CD4-positive, alpha-beta T cell treated with Interleukin-15 for 4 hours (primary cell): ENCODE measurements around the gene MOB3A.
"Not testable (repeated sequence)": the region's sequence is repeated elsewhere in the genome, so short reads cannot be mapped to it uniquely, and the experiment has no call there.

Source experiments
- DNase-seq: peaks from one replicate; pipeline ENCODE4 v3.0.0-alpha.2; 2020; ENCODE audit warnings: low spot score

The MOB3A gene

GRCh38 chr19:2034253-2034652, 61.9 kb downstream of the MOB3A start:
- not testable (repeated sequence) for DNase-seq

- DNase-seq: no peak
These were observed 62.3 kb downstream of the MOB3A start for GRCh38 chr19:2033825-2034159.

- DNase-seq: no peak
These were observed 62.9 kb downstream of the MOB3A start for GRCh38 chr19:2033115-2033824.

GRCh38 chr19:2032296-2032941, 63.7 kb downstream of the MOB3A start:
- DNase-seq: peak; percentile 44

GRCh38 chr19:2027361-2027760, 68.8 kb downstream of the MOB3A start:
- no peak for DNase-seq

- DNase-seq: no peak
These were observed 69.4 kb downstream of the MOB3A start for GRCh38 chr19:2026770-2027169.

- DNase-seq: no peak
These were observed 73.8 kb downstream of the MOB3A start for GRCh38 chr19:2022289-2022688.

GRCh38 chr19:2021453-2022140, 74.5 kb downstream of the MOB3A start:
- no peak for DNase-seq
